ENCODE results near the gene ERVW-1. TPM values are rescaled to one million over a fixed set of nuclear protein-coding genes. Genes with fewer than 3 reads are reported as not detected.

Gene ERVW-1
- total RNA-seq, 6 experiments from 2014 or later: not detected

- no peak overlapping the region for H3K4me3 Mint-ChIP-seq
- no peak for TF ChIP-seq CTCF (IDR thresholded peaks at IDR 0.05)
- no peaks in the 10 kb centered on the region for H3K4me1 Mint-ChIP-seq (ENCODE audit: low read depth)
- no peak overlapping the region for H3K27ac Mint-ChIP-seq
- no peak for DNase-seq
- H3K36me3 Mint-ChIP-seq (ENCODE audit: low read depth): 0 out of 2 replicates have a peak, but pooled peaks cover 11% of the 10 kb centered on the region
- H3K9me3 Mint-ChIP-seq: no peaks in the 10 kb centered on the region
- no peaks in the 10 kb centered on the region for H3K27me3 Mint-ChIP-seq (ENCODE audit: insufficient read depth)
Measured at GRCh38 chr7:92506363-92506762, 28.6 kb upstream of the ERVW-1 start.

GRCh38 chr7:92504563-92504962 is 26.8 kb upstream of the ERVW-1 start:
- no peak overlapping the region for H3K4me3 Mint-ChIP-seq
- no peak for DNase-seq
- H3K9me3 Mint-ChIP-seq: no peaks in the 10 kb centered on the region
- H3K27me3 Mint-ChIP-seq (ENCODE audit: insufficient read depth): no peaks in the 10 kb centered on the region
- H3K4me1 Mint-ChIP-seq (ENCODE audit: low read depth): no peaks in the 10 kb centered on the region
- H3K36me3 Mint-ChIP-seq (ENCODE audit: low read depth): 0 out of 2 replicates have a peak, but pooled peaks cover 11% of the 10 kb centered on the region
- H3K27ac Mint-ChIP-seq: no peak overlapping the region
- no peak for TF ChIP-seq CTCF (IDR thresholded peaks at IDR 0.05)

- no peak for TF ChIP-seq CTCF (IDR thresholded peaks at IDR 0.05)
- Mint-ChIP-seq H3K27ac (no peak overlapping the region), H3K27me3 (ENCODE audit: insufficient read depth) (no peaks in the 10 kb centered on the region), H3K4me1 (ENCODE audit: low read depth) (no peaks in the 10 kb centered on the region), H3K36me3 (ENCODE audit: low read depth) (peaks cover 11% of the 10 kb centered on the region; the same call in 1 of the 2 replicates), H3K9me3 (no peaks in the 10 kb centered on the region), H3K4me3 (no peak overlapping the region)
- DNase-seq: no peak
Measured at GRCh38 chr7:92503767-92504166, 26.0 kb upstream of the ERVW-1 start.

GRCh38 chr7:92498557-92498956 is 20.8 kb upstream of the ERVW-1 start:
- TF ChIP-seq CTCF (IDR thresholded peaks at IDR 0.05): no peak
- no peak for DNase-seq
- Mint-ChIP-seq H3K36me3 (ENCODE audit: low read depth) (no peaks in the 10 kb centered on the region; the same call in 1 of the 2 replicates), H3K27me3 (ENCODE audit: insufficient read depth) (no peaks in the 10 kb centered on the region), H3K4me1 (ENCODE audit: low read depth) (no peaks in the 10 kb centered on the region), H3K9me3 (no peaks in the 10 kb centered on the region), H3K4me3 (no peak overlapping the region), H3K27ac (no peak overlapping the region)

- Mint-ChIP-seq H3K36me3 (ENCODE audit: low read depth) (peaks cover 4% of the 10 kb centered on the region), H3K27me3 (ENCODE audit: insufficient read depth) (no peaks in the 10 kb centered on the region), H3K9me3 (no peaks in the 10 kb centered on the region), H3K27ac (0 out of 2 replicates have a peak overlapping the region, but pooled peaks have one; percentile 1), H3K4me3 (no peak overlapping the region), H3K4me1 (ENCODE audit: low read depth) (no peaks in the 10 kb centered on the region)
- DNase-seq: no peak
- TF ChIP-seq CTCF (IDR thresholded peaks at IDR 0.05): no peak
Measured at GRCh38 chr7:92496876-92497275, 19.1 kb upstream of the ERVW-1 start.

GRCh38 chr7:92489634-92490033 is 11.9 kb upstream of the ERVW-1 start:
- H3K36me3 Mint-ChIP-seq (ENCODE audit: low read depth): peaks cover 15% of the 10 kb centered on the region
- H3K4me3 Mint-ChIP-seq: no peak overlapping the region
- no peak for TF ChIP-seq CTCF (IDR thresholded peaks at IDR 0.05)
- DNase-seq: no peak
- H3K4me1 Mint-ChIP-seq (ENCODE audit: low read depth): no peaks in the 10 kb centered on the region
- no peaks in the 10 kb centered on the region for H3K27me3 Mint-ChIP-seq (ENCODE audit: insufficient read depth)
- no peak overlapping the region for H3K27ac Mint-ChIP-seq
- H3K9me3 Mint-ChIP-seq: no peaks in the 10 kb centered on the region

All from HFFc6 (cell line).